Thoracic aorta endothelial cell (primary cell): ENCODE data around the gene ZNF224. TPM values are rescaled to one million over a fixed set of nuclear protein-coding genes. Genes with fewer than 3 reads are reported as not detected.

Source experiments
- small RNA-seq: library from RNA; depleted of rRNA; stranded (forward); fragments of <200 nt; gene quantifications from one replicate; pipeline ENCODE3, GENCODE V24; 2012
- total RNA-seq: library from RNA; depleted of rRNA; stranded (reverse); fragments of >200 nt; gene quantifications from 2 replicates; pipeline ENCODE4 v1.2.3, GENCODE V29; 2012

The ZNF224 gene
- 23.9 and 25.0 TPM in 2 replicates for total RNA-seq

DNA sequence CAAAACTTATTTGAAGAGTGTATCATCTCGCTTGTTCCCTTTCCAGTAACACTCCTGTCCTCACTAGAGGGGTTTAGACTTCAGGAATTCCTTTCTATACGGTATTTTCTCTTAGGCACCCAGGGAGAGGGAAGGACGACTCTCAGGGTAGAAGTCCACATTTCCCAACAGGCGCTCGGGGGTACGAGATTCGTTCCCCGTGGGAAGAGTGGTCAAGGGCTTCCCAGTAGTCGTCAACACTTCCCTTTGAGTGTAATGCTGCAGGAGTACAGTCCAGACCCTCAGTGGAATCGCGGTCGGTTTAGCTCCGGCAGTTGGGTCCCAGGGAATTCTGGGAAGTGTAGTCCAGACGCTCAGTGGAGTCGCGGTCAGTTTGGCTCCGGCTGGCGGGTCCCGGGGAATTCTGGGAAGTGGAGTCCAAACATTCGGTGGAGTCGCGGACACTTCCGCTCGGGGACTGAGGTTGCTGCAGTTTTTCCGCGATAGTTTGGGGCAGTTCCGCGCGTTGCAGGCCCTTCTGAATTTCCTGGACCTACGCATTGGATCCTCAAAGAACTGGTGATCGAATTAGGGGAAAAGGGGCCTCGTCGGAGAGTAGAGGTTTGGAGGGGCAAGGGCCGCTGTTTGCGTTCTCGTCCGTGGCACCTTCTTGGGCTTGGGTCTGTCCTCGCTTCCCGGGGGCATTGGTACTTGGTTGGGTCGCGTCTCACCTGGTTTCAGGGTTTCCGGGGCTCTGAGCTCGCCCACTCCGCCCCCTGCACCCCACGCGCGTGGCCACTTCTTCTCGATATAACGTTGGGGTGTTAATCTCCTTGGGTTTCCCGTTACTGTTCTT is at the start of gene ZNF224:
ZNF224 (plus strand) TSS at position 431 of the 835 bp plus-strand sequence. CDS start 3,513 bp downstream, outside the sequence.

DNA sequence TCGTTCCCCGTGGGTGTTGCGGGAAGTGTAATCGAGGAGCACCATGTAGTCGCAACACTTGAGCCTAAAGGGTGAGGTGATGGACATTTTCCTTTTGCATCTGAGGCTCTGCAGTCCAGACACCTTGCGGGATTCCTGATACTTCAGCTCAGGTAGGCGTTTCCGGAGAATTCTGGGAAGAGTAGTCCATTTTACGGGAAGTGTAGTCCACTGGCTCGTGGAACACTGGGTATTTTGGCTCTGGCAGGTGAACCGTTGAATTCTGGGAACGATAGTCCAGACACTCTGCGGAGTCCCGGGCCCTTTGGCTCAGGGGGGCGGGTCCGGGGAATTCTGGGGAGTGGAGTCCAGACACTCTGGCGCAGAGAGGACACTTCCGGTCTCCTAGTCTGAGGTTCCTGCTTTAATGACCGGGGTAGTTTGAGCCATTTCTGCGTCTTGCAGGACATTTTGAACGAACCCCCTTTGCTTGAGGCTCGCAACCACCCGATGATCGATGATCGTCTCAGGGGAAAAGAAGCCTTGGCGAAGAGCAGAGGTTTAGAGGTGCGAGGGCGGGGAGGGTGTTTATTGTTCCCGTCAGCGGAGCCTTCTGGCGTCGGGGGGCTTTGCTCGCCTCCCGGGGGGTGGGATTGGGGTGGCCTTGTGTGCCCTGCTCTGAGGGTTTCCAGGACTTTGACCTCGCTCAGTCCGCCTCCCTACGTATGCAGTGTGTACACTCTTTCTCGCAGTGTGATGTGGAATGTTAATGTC is 42.3 kb upstream of the ZNF224 start, which contains the start of gene ZNF223:
ZNF223 (plus strand) TSS at position 387 of the 753 bp plus-strand sequence. CDS start 3,141 bp downstream, outside the sequence.

DNA sequence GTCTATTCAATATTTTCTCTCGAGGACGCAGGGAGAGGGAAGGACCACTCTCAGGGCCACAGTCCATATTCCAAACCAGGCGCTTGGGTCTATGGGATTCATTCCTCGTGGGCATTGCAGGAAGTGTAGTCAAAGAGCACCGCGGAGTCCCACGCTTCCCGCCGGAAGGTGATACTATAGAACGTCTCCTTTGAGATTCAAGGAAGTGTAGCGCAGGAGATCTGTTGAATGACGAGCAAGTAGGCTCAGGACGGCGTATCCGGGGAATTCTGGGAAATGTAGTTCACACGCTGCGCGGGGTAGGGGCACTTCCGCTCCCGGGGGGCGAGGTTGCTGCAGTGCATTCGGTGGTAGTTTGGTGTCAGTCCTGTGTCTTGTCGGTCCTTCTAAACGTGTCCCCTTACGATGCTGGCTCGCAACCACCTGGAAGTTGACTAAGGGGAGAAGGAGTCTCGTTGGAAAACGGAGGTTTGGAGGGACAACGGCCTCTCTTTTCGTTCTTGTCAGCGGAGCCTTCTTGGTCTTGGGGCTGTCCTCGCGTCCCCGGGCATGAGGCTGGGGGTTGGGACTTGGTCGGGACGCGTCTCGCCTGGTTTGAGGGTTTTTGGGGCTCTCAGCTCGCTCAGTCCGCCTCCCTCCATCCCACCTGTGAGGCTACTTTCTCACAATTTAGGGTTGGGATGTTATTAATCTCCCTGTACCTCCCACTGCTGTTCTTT is 22.2 kb upstream of the ZNF224 start, which contains the start of gene ZNF284:
ZNF284 (plus strand) TSS at position 336 of the 719 bp plus-strand sequence. CDS start 4,231 bp downstream, outside the sequence.

DNA sequence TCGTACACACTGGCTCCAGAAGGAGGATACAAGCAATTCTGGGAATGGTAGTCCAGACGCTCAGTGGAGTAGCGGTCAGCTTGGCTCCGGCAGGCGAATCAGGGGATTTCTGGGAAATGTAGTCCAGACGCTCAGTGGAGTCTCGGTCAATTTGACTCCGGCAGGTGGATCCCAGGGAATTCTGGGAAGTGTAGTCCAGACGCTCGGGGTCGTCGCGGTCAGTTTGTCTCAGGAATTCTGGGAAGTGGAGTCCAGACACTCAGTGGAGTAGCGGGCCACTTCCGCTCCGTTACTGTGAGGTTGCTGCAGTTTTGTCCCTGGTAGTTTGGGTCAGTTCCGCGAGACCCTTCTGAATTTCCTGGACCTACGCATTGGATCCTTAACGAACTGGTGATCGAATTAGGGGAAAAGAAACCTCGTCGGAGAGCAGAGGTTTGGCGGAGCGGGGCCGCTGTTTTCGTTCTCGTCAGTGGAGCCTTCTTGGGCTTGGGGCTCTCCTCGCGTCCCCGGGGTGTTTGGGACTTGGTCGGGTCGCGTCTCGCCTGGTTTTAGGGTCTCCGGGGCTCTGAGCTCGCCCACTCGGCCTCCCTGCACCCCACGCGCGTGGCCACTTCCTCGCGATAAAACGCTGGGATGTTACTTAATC is 19.1 kb downstream of the ZNF224 start, which contains the start of gene ZNF225:
ZNF225 (plus strand) TSS at position 262 of the 646 bp plus-strand sequence. CDS start 2,429 bp downstream, outside the sequence.

DNA sequence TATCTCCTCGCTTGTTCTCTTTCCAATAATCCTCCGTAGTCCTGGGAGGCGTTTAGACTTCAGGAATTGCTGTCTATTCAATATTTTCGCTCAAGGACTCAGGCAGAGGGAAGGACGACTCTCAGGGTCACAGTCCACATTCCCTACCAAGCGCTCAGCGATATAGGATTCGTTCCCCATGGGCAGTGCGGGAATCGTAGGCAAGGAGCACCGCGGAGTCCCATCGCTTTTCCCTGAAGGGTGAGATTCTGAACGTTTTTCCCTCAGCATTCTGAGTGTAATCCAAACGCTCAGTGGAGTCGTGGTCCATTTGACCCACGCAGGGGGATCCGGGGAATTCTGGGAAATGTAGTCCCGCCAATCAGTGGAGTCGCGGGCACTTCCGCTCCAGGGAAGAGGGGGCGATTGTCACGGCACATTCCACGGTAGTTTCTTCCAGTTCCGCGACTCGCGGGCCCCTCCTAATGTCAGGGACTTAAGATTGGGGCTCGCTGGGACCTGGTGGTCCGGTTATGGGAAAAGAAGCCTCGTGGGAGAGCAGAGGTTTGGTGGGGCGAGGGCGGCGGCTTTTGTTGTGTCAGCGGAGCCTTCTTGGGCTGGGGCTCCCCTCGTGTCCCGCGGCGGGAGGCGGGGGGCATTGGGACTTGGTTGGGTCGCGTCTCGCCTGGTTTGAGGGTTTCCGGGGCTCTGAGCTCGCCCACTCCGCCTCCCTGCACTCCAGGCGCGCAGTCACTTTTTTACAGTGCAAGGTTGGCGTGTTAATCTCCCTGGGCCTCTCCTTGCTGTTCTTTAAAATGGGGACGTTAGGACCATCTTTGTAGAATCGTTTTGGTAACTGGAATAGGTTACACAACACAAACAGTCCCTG is 47.3 kb downstream of the ZNF224 start, which contains the start of gene ZNF234:
ZNF234 (plus strand) TSS at position 364 of the 868 bp plus-strand sequence. CDS start 3,079 bp downstream, outside the sequence.

Small RNA genes lying within 50 kb of the gene (small RNA-seq; reads per million reads assigned to genes)
- gene RNU6-902P: not detected

Other genes starting within 250 kb of the ZNF224 start
- 1.0 and 1.3 TPM in 2 replicates for gene ZNF404, start 210.4 kb upstream of the ZNF224 start, total RNA-seq
- gene ZNF45, start 159.1 kb upstream of the ZNF224 start, total RNA-seq: 14.4 and 16.2 TPM in 2 replicates
- gene ZNF221, start 143.1 kb upstream of the ZNF224 start, total RNA-seq: 5.2 TPM in 2 replicates
- 6.7 and 7.2 TPM in 2 replicates for gene ZNF155, start 110.2 kb upstream of the ZNF224 start, total RNA-seq
- 3.4 and 4.7 TPM in 2 replicates for gene ZNF230, start 91.4 kb upstream of the ZNF224 start, total RNA-seq
- 2.7 and 4.1 TPM in 2 replicates for gene ZNF222, start 69.0 kb upstream of the ZNF224 start, total RNA-seq
- gene ZNF223, start 42.3 kb upstream of the ZNF224 start, total RNA-seq: 5.6 and 6.3 TPM in 2 replicates
- 2.9 and 3.3 TPM in 2 replicates for gene ZNF284, start 22.2 kb upstream of the ZNF224 start, total RNA-seq
- 5.1 and 5.9 TPM in 2 replicates for gene ZNF225, start 19.0 kb downstream of the ZNF224 start, total RNA-seq
- gene ZNF234, start 47.2 kb downstream of the ZNF224 start, total RNA-seq: 8.5 TPM in 2 replicates
- 14.0 and 16.6 TPM in 2 replicates for gene ZNF226, start 70.7 kb downstream of the ZNF224 start, total RNA-seq
- gene ZNF227, start 118.2 kb downstream of the ZNF224 start, total RNA-seq: 17.5 and 20.9 TPM in 2 replicates
- 0.57 and 1.3 TPM in 2 replicates for gene ZNF233, start 165.5 kb downstream of the ZNF224 start, total RNA-seq
- gene ZNF235, start 210.7 kb downstream of the ZNF224 start, total RNA-seq: 2.6 and 3.2 TPM in 2 replicates